ENCODE measurements around the gene LCE1C. TPM values are rescaled to one million over a fixed set of nuclear protein-coding genes. Genes with fewer than 3 reads are reported as not detected.

LCE1C gene
- total and polyA plus RNA-seq, 2 of the 4 experiments (the other 2 are of a cell fraction): not detected

DNA sequence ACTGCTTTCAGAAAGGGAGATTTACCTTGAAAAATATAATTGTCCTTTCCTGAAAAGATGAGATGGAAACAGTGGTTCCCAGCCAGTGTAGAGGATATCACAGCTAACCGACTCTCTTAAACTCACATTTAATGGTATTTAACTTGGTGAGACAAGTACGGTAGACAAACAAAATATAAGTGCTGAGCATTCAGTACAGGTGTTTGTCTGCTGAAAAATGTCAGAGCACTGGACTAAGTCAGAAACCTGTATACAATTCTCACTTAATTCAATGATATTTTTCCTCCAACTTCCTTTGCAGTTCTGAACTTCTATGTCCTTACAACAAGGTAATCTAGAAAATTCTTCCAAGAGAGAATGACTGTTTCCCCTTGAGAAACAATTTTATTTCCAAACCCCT, 5.2 kb upstream of the LCE1C start, which contains the start of gene LCE1B:
Gene LCE1B (plus strand): TSS at position 301 of the 400 bp plus-strand sequence. CDS start 476 bp downstream, outside the sequence.
- dilution Hi-C loops (cut with HindIII; ENCODE audit: low sequenced_read_pairs, unreplicated experiment): no loop called here

More for the DNA sequence above, 5.2 kb upstream of the LCE1C start, which contains the start of gene LCE1B:
- Histone ChIP-seq H2AK9ac (replicated peaks; ENCODE audit: low read depth, low read length, poor library complexity) (no peak within 1 kb of the TSS), H4K20me1 (ENCODE audit: insufficient read depth, low read length) (no peaks in the 10 kb centered on the region), H3K79me1 (ENCODE audit: low read depth in 1 of 2, low read length in 2 of 2) (no peaks in the 10 kb centered on the region), H3K23ac (ENCODE audit: low read depth, low read length) (no peak within 1 kb of the TSS), H2BK5ac (ENCODE audit: low read depth, low read length, poor library complexity, severe bottlenecking) (no peak within 1 kb of the TSS), H2AK5ac (ENCODE audit: low read depth, low read length) (no peak within 1 kb of the TSS), H3K4me3 (ENCODE audit: insufficient read depth, low read depth, low read length) (no peak within 1 kb of the TSS), H3K4me2 (ENCODE audit: low read depth, low read length) (no peak within 1 kb of the TSS), H4K5ac (ENCODE audit: low read depth, low read length) (no peak within 1 kb of the TSS), H4K91ac (ENCODE audit: insufficient read depth, low read depth, low read length) (no peak within 1 kb of the TSS), H3K27me3 (ENCODE audit: control insufficient read depth, insufficient read depth, low read length) (no peaks in the 10 kb centered on the region), H3K27ac (ENCODE audit: insufficient read depth, low read length) (no peak within 1 kb of the TSS), H3K56ac (ENCODE audit: extremely low read depth, insufficient read depth, low read length) (no peak within 1 kb of the TSS), H3K9ac (ENCODE audit: low read depth, low read length) (no peak within 1 kb of the TSS), H3K4ac (ENCODE audit: low read depth, low read length) (no peak within 1 kb of the TSS), H3K18ac (ENCODE audit: low read depth, low read length) (no peak within 1 kb of the TSS), H3K36me3 (ENCODE audit: control insufficient read depth, insufficient read depth, low read length) (no peaks in the 10 kb centered on the region), H3K9me1 (ENCODE audit: insufficient read depth, low read length) (no peaks in the 10 kb centered on the region), H2BK20ac (ENCODE audit: low read depth, low read length) (no peak within 1 kb of the TSS), H2BK120ac (ENCODE audit: low read depth, low read length) (no peak within 1 kb of the TSS), H2AFZ (replicated peaks; ENCODE audit: low read length, poor library complexity) (no peak within 1 kb of the TSS), H3K14ac (replicated peaks; ENCODE audit: low read depth, low read length) (no peak within 1 kb of the TSS), H2BK15ac (ENCODE audit: low read depth, low read length) (no peak within 1 kb of the TSS), H3K4me1 (ENCODE audit: control insufficient read depth, insufficient read depth, low read length) (no peaks in the 10 kb centered on the region), H3K9me3 (ENCODE audit: control insufficient read depth, insufficient read depth, low read length) (peaks cover 2% of the 10 kb centered on the region; the same call in 1 of the 2 replicates), H4K8ac (ENCODE audit: low read depth in 2 of 2, low read length in 2 of 2) (no peak within 1 kb of the TSS)
- ChIA-PET CTCF (no interaction called here), POLR2A (ENCODE audit: unreplicated experiment) (no interaction called here)
- TF ChIP-seq CHD1 (IDR thresholded peaks at IDR 0.05; ENCODE audit: low read depth, low read length) (no peak), RCOR1 (IDR thresholded peaks at IDR 0.05; ENCODE audit: insufficient replicate concordance, low read length) (no peak), MAZ (IDR thresholded peaks at IDR 0.05; ENCODE audit: borderline replicate concordance, low read depth, low read length) (no peak), BHLHE40 (IDR thresholded peaks at IDR 0.05; ENCODE audit: low read depth, low read length) (no peak), RAD21 (IDR thresholded peaks at IDR 0.05; ENCODE audit: low read length) (no peak), FOS (IDR thresholded peaks at IDR 0.05; ENCODE audit: low read depth, low read length) (no peak), MXI1 (IDR thresholded peaks at IDR 0.05; ENCODE audit: borderline replicate concordance, low read depth, low read length) (no peak), SMC3 (IDR thresholded peaks at IDR 0.05; ENCODE audit: low read depth, low read length) (no peak)
- TF ChIP-seq, protein P1, sequence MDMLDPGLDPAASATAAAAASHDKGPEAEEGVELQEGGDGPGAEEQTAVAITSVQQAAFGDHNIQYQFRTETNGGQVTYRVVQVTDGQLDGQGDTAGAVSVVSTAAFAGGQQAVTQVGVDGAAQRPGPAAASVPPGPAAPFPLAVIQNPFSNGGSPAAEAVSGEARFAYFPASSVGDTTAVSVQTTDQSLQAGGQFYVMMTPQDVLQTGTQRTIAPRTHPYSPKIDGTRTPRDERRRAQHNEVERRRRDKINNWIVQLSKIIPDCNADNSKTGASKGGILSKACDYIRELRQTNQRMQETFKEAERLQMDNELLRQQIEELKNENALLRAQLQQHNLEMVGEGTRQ (IDR thresholded peaks at IDR 0.05; ENCODE audit: low read depth, low read length): no peak
- intact Hi-C loops (cut with micrococcal nuclease) (no loop called here), in situ Hi-C loops (cut with MboI; ENCODE audit: low sequenced_read_pairs) (no loop called here)
- ATAC-seq (ENCODE audit: low read depth) (no peak), DNase-seq (no peak)
- no TSS peak for BruUV-seq (replicated peaks)
- no CpG with 5 or more reads among the region's 2 CpGs for WGBS, 2 experiments (ENCODE audit: extremely low coverage in 2 of 2, insufficient read length in 1 of 2)

Measured in IMR-90 (cell line).